ENCODE results near the gene OLFM3.

DNA sequence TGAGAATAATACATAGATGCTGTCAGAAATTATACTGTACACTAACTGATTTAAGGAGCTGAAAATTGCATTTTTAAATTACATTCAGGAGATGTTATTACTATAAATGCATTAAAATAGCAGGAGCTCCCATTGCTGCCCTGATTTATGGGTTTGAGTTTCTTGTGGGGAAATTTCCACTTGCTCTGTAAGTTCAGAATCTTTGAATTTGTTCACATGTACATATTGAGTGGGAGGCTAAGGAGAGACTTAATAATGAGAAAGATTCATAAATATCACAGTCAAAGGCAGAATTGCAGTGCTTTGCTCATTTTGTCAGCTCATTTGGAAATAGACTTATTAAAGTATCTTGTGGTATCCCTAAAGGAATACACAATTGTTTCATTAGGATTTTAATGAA, 170.3 kb downstream of the OLFM3 start:
- TF ChIP-seq, protein P1, sequence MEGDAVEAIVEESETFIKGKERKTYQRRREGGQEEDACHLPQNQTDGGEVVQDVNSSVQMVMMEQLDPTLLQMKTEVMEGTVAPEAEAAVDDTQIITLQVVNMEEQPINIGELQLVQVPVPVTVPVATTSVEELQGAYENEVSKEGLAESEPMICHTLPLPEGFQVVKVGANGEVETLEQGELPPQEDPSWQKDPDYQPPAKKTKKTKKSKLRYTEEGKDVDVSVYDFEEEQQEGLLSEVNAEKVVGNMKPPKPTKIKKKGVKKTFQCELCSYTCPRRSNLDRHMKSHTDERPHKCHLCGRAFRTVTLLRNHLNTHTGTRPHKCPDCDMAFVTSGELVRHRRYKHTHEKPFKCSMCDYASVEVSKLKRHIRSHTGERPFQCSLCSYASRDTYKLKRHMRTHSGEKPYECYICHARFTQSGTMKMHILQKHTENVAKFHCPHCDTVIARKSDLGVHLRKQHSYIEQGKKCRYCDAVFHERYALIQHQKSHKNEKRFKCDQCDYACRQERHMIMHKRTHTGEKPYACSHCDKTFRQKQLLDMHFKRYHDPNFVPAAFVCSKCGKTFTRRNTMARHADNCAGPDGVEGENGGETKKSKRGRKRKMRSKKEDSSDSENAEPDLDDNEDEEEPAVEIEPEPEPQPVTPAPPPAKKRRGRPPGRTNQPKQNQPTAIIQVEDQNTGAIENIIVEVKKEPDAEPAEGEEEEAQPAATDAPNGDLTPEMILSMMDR (IDR thresholded peaks at IDR 0.05) = no peak
- no peak for TF ChIP-seq POLR2A (IDR thresholded peaks at IDR 0.05)
